A549 (cell line): ENCODE results near the gene SLC8A2.

ENCODE experiments used
- BHLHE40 ChIP-seq: IDR thresholded peaks from 2 replicates; pipeline ENCODE4 v1.6.1; 2012; ENCODE audit warnings: low read depth, low read length, inconsistent platforms
- CBX8 ChIP-seq: fragments of 200-600 bp; sonication (generic); IDR thresholded peaks from 2 replicates; pipeline ENCODE4 v1.6.1; 2016
- EHMT2 ChIP-seq: fragments of 200-600 bp; sonication (generic); IDR thresholded peaks from 2 replicates; pipeline ENCODE4 v1.6.1; 2016; ENCODE audit warnings: antibody characterized with exemption, low read depth, mild to moderate bottlenecking, moderate library complexity
- JUNB ChIP-seq: fragments of >200 bp; sonication (Bioruptor Twin); formaldehyde crosslinking; IDR thresholded peaks from 2 replicates; pipeline ENCODE4 v1.6.1; 2016
- MAZ ChIP-seq: fragments of 150-350 bp; IDR thresholded peaks from 2 replicates; pipeline ENCODE4 v1.6.1; 2014; ENCODE audit warnings: antibody characterized with exemption, low read depth, low read length, borderline replicate concordance
- MYC ChIP-seq: IDR thresholded peaks from 2 replicates; pipeline ENCODE4 v1.6.1; 2012; ENCODE audit warnings: mild to moderate bottlenecking, inconsistent platforms, low read length, improper control_type of control experiment, borderline replicate concordance
- PHF8 ChIP-seq: fragments of 200-600 bp; sonication (generic); IDR thresholded peaks from 2 replicates; pipeline ENCODE4 v1.6.1; 2016; ENCODE audit warnings: low read depth, mild to moderate bottlenecking, antibody characterized with exemption, moderate library complexity, borderline replicate concordance
- POLR2A ChIP-seq: IDR thresholded peaks from 2 replicates; pipeline ENCODE4 v1.6.1; 2012; ENCODE audit warnings: mild to moderate bottlenecking, low read length
- RAD21 ChIP-seq, 2 experiments: fragments of >200 bp in 1 of 2; sonication (Bioruptor Twin) in 1 of 2; formaldehyde crosslinking in 1 of 2; IDR thresholded peaks in 1 of 2; conservative IDR thresholded peaks in 1 of 2; 2 replicates in 1 of 2; 3 replicates in 1 of 2; pipeline ENCODE4 v1.6.1; 2012 to 2018; ENCODE audit warnings: inconsistent platforms in 1 of 2
- SMC3 ChIP-seq: fragments of >200 bp; sonication (Bioruptor Twin); formaldehyde crosslinking; IDR thresholded peaks from 3 replicates; pipeline ENCODE4 v1.6.1; 2018; ENCODE audit warnings: inconsistent platforms
- TF ChIP-seq, protein P1 (sequence below): IDR thresholded peaks from 2 replicates; pipeline ENCODE4 v1.6.1; 2012
- TF ChIP-seq, protein P2 (sequence below): fragments of >200 bp; sonication (Bioruptor Twin); formaldehyde crosslinking; IDR thresholded peaks from 3 replicates; pipeline ENCODE4 v1.5.1; 2016
- TF ChIP-seq, protein P3 (sequence below): fragments of 200-600 bp; sonication (generic); IDR thresholded peaks from 2 replicates; pipeline ENCODE4 v1.6.1; 2016; ENCODE audit warnings: antibody characterized with exemption, mild to moderate bottlenecking, moderate library complexity

GRCh38 chr19:47518854-47519253, 47.2 kb upstream of the SLC8A2 start:
- TF ChIP-seq, protein P1, sequence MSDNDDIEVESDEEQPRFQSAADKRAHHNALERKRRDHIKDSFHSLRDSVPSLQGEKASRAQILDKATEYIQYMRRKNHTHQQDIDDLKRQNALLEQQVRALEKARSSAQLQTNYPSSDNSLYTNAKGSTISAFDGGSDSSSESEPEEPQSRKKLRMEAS: no peak
- no peak for TF ChIP-seq JUNB
- TF ChIP-seq BHLHE40: no peak
- TF ChIP-seq, protein P2, sequence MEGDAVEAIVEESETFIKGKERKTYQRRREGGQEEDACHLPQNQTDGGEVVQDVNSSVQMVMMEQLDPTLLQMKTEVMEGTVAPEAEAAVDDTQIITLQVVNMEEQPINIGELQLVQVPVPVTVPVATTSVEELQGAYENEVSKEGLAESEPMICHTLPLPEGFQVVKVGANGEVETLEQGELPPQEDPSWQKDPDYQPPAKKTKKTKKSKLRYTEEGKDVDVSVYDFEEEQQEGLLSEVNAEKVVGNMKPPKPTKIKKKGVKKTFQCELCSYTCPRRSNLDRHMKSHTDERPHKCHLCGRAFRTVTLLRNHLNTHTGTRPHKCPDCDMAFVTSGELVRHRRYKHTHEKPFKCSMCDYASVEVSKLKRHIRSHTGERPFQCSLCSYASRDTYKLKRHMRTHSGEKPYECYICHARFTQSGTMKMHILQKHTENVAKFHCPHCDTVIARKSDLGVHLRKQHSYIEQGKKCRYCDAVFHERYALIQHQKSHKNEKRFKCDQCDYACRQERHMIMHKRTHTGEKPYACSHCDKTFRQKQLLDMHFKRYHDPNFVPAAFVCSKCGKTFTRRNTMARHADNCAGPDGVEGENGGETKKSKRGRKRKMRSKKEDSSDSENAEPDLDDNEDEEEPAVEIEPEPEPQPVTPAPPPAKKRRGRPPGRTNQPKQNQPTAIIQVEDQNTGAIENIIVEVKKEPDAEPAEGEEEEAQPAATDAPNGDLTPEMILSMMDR: no peak
- TF ChIP-seq CBX8: no peak
- TF ChIP-seq PHF8: no peak
- no peak for TF ChIP-seq EHMT2
- TF ChIP-seq POLR2A: no peak
- no peak for TF ChIP-seq RAD21 (conservative IDR thresholded peaks at IDR 0.05 in 1 of 2, IDR thresholded peaks at IDR 0.05 in 1 of 2)
- TF ChIP-seq SMC3: no peak
- no peak for TF ChIP-seq MAZ
- no peak for TF ChIP-seq MYC
- TF ChIP-seq, protein P3, sequence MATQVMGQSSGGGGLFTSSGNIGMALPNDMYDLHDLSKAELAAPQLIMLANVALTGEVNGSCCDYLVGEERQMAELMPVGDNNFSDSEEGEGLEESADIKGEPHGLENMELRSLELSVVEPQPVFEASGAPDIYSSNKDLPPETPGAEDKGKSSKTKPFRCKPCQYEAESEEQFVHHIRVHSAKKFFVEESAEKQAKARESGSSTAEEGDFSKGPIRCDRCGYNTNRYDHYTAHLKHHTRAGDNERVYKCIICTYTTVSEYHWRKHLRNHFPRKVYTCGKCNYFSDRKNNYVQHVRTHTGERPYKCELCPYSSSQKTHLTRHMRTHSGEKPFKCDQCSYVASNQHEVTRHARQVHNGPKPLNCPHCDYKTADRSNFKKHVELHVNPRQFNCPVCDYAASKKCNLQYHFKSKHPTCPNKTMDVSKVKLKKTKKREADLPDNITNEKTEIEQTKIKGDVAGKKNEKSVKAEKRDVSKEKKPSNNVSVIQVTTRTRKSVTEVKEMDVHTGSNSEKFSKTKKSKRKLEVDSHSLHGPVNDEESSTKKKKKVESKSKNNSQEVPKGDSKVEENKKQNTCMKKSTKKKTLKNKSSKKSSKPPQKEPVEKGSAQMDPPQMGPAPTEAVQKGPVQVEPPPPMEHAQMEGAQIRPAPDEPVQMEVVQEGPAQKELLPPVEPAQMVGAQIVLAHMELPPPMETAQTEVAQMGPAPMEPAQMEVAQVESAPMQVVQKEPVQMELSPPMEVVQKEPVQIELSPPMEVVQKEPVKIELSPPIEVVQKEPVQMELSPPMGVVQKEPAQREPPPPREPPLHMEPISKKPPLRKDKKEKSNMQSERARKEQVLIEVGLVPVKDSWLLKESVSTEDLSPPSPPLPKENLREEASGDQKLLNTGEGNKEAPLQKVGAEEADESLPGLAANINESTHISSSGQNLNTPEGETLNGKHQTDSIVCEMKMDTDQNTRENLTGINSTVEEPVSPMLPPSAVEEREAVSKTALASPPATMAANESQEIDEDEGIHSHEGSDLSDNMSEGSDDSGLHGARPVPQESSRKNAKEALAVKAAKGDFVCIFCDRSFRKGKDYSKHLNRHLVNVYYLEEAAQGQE: no peak
